Measurements from ENCODE around the gene KCNN4.
A peak's percentile ranks its signal among the peaks of the same experiment; 100 is the strongest.

Gene KCNN4

GRCh38 chr19:43798026-43798545 lies 17.3 kb upstream of the KCNN4 start:
- peak overlapping the region; percentile 39 for H3K4me3 ChIP-seq (replicated peaks; ENCODE audit: low read depth, low read length)
- TF ChIP-seq, protein P1, sequence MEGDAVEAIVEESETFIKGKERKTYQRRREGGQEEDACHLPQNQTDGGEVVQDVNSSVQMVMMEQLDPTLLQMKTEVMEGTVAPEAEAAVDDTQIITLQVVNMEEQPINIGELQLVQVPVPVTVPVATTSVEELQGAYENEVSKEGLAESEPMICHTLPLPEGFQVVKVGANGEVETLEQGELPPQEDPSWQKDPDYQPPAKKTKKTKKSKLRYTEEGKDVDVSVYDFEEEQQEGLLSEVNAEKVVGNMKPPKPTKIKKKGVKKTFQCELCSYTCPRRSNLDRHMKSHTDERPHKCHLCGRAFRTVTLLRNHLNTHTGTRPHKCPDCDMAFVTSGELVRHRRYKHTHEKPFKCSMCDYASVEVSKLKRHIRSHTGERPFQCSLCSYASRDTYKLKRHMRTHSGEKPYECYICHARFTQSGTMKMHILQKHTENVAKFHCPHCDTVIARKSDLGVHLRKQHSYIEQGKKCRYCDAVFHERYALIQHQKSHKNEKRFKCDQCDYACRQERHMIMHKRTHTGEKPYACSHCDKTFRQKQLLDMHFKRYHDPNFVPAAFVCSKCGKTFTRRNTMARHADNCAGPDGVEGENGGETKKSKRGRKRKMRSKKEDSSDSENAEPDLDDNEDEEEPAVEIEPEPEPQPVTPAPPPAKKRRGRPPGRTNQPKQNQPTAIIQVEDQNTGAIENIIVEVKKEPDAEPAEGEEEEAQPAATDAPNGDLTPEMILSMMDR (IDR thresholded peaks at IDR 0.05; ENCODE audit: low read depth, low read length, missing control alignments), result no peak
- DNase-seq (ENCODE audit: extremely low read depth, low read depth), result no peak

GRCh38 chr19:43797556-43797955 lies 16.8 kb upstream of the KCNN4 start:
- TF ChIP-seq, protein P1 (IDR thresholded peaks at IDR 0.05; ENCODE audit: low read depth, low read length, missing control alignments), result no peak
- H3K4me3 ChIP-seq (replicated peaks; ENCODE audit: low read depth, low read length), result no peak overlapping the region
- DNase-seq (ENCODE audit: extremely low read depth, low read depth), result no peak

- no peak for DNase-seq (ENCODE audit: extremely low read depth, low read depth)
- TF ChIP-seq, protein P1 (IDR thresholded peaks at IDR 0.05; ENCODE audit: low read depth, low read length, missing control alignments), result no peak
- no peak overlapping the region for H3K4me3 ChIP-seq (replicated peaks; ENCODE audit: low read depth, low read length)
These were observed 16.3 kb upstream of the KCNN4 start for GRCh38 chr19:43797118-43797517.

GRCh38 chr19:43790587-43790986 lies 9.8 kb upstream of the KCNN4 start:
- TF ChIP-seq, protein P1 (IDR thresholded peaks at IDR 0.05; ENCODE audit: low read depth, low read length, missing control alignments), result no peak
- H3K4me3 ChIP-seq (replicated peaks; ENCODE audit: low read depth, low read length), result no peak overlapping the region

GRCh38 chr19:43789029-43789428 lies 8.3 kb upstream of the KCNN4 start:
- TF ChIP-seq, protein P1 (IDR thresholded peaks at IDR 0.05; ENCODE audit: low read depth, low read length, missing control alignments), result no peak
- DNase-seq (ENCODE audit: extremely low read depth, low read depth), result no peak
- H3K4me3 ChIP-seq (replicated peaks; ENCODE audit: low read depth, low read length), result no peak overlapping the region

More at GRCh38 chr19:43790587-43790986, 9.8 kb upstream of the KCNN4 start:
- DNase-seq (ENCODE audit: extremely low read depth, low read depth), result no peak

GRCh38 chr19:43786665-43787064 lies 5.9 kb upstream of the KCNN4 start:
- no peak for DNase-seq (ENCODE audit: extremely low read depth, low read depth)
- TF ChIP-seq, protein P1 (IDR thresholded peaks at IDR 0.05; ENCODE audit: low read depth, low read length, missing control alignments), result no peak
- H3K4me3 ChIP-seq (replicated peaks; ENCODE audit: low read depth, low read length), result no peak overlapping the region
